WERI-Rb-1 (cell line): ENCODE measurements around the gene APLNR.

Experiments used
- DNase-seq: peaks from one replicate; pipeline ENCODE4 v3.0.0-alpha.2; 2020
- H3K27ac ChIP-seq: fragments of 250-450 bp; sonication (Bioruptor Pico); 2 replicates; pipeline ENCODE4 v1.5.1; 2020; ENCODE audit warnings: mild to moderate bottlenecking, moderate library complexity
- H3K27me3 ChIP-seq: fragments of 250-450 bp; sonication (Bioruptor Pico); 2 replicates; pipeline ENCODE4 v1.5.1; 2021; ENCODE audit warnings: mild to moderate bottlenecking, low read depth, moderate library complexity; ENCODE audit not compliant: insufficient read depth, severe bottlenecking
- H3K36me3 ChIP-seq: fragments of 250-450 bp; sonication (Bioruptor Pico); 2 replicates; pipeline ENCODE4 v1.5.1; 2020; ENCODE audit warnings: mild to moderate bottlenecking, moderate library complexity
- H3K4me3 ChIP-seq: 2 replicates; pipeline ENCODE4 v1.5.1; 2011; ENCODE audit warnings: low read depth, mild to moderate bottlenecking, control low read depth, low read length
- H3K9me3 ChIP-seq: fragments of 250-450 bp; sonication (Bioruptor Pico); 2 replicates; pipeline ENCODE4 v1.5.1; 2021; ENCODE audit warnings: mild to moderate bottlenecking, moderate library complexity; ENCODE audit not compliant: severe bottlenecking
- TF ChIP-seq, protein P1 (sequence below): IDR thresholded peaks from 2 replicates; pipeline ENCODE4 v1.5.1; 2011; ENCODE audit warnings: low read depth, mild to moderate bottlenecking, control low read depth, inconsistent platforms, low read length

The APLNR gene

DNA sequence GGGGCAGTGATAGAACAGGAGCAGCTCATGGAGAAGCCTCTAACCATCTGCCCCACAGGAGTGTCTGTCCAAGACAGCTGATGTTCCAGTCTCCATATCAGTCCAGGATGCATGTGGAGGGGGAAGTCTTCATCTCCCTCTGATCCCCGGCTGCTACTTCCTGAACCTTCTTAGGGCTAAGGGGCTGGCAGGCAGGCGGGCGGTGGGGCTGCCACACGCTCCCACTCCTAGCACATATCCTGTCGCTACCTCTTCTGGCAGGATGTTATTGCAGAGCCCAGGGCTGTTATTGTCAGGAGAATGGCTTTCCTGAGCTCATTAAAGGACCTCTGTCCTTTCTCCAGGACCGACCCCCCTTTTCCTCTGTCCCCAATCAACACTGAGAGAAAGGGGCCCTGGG lies 29.9 kb downstream of the APLNR start:
- TF ChIP-seq, protein P1, sequence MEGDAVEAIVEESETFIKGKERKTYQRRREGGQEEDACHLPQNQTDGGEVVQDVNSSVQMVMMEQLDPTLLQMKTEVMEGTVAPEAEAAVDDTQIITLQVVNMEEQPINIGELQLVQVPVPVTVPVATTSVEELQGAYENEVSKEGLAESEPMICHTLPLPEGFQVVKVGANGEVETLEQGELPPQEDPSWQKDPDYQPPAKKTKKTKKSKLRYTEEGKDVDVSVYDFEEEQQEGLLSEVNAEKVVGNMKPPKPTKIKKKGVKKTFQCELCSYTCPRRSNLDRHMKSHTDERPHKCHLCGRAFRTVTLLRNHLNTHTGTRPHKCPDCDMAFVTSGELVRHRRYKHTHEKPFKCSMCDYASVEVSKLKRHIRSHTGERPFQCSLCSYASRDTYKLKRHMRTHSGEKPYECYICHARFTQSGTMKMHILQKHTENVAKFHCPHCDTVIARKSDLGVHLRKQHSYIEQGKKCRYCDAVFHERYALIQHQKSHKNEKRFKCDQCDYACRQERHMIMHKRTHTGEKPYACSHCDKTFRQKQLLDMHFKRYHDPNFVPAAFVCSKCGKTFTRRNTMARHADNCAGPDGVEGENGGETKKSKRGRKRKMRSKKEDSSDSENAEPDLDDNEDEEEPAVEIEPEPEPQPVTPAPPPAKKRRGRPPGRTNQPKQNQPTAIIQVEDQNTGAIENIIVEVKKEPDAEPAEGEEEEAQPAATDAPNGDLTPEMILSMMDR: no peak
- no peak for DNase-seq

DNA sequence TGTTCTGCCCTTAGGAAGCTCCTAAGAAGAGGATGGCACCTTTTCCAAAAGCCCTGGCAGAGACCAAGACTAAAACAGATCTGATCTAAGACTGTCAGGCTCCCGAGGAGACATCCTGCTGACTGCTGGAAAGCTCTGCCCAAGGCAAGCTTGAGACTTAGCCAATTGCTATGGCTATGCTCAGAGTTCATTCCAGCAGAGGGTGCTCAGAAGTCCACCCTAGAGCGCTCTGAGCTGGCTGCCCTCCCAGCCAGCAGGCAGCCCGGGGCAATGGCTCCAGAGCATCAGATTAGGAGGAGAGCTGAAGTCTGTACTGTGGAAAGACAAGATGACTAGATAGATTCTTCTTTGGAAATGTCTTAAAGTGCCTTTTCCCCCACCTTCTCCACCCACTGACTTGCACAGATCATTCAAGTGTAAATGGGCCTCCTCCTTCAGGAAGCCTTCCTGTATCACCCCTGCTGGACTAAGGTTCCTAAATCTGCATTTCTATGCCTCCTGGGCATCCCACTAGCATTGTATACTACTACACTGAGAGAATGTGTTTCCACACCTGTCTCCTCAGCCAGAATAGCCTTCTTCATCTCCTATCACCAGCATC lies 31.9 kb downstream of the APLNR start:
- Histone ChIP-seq H3K27me3 (no peaks in the 10 kb centered on the region), H3K27ac (no peak overlapping the region)
- TF ChIP-seq, protein P1: no peak

More for the DNA sequence above, 29.9 kb downstream of the APLNR start:
- Histone ChIP-seq H3K9me3 (peaks cover 2% of the 10 kb centered on the region), H3K27me3 (no peaks in the 10 kb centered on the region), H3K27ac (no peak overlapping the region), H3K4me3 (no peak overlapping the region), H3K36me3 (no peaks in the 10 kb centered on the region)

DNA sequence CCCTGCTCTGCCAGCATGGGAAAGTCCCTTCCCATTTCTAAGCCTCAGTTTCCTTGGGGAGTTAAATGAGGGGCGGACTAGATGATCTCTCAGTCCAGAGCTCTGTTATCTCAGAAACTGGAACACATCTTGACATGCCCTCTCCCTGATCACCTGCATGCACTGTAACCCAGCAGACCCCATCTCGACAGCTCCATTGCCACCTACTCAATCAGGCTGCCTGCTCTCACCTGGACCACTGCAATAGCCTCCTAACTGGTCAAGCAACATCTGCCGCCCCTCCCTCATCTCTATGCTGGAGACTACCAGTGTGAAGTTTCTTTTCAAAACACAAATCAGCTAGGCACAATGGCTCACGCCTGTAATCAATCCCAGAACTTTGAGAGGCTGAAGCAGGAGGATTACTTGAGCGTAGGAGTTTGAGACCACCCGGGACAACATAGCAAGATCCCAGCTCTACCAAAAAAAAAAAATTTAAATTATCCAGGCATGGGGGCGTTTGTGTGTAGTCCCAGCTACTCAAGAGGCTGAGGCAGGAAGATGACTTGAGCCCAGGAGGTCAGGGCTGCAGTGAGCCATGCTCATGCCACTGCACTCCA lies 33.1 kb downstream of the APLNR start:
- H3K27ac ChIP-seq: no peak overlapping the region
- H3K9me3 ChIP-seq: peaks cover 2% of the 10 kb centered on the region
- H3K4me3 ChIP-seq: no peak overlapping the region
- H3K36me3 ChIP-seq: no peaks in the 10 kb centered on the region
- no peaks in the 10 kb centered on the region for H3K27me3 ChIP-seq
- no peak for DNase-seq
- TF ChIP-seq, protein P1: no peak

More for the DNA sequence above, 31.9 kb downstream of the APLNR start:
- no peaks in the 10 kb centered on the region for H3K36me3 ChIP-seq
- H3K9me3 ChIP-seq: peaks cover 2% of the 10 kb centered on the region
- H3K4me3 ChIP-seq: no peak overlapping the region
- DNase-seq: peak; percentile 20

DNA sequence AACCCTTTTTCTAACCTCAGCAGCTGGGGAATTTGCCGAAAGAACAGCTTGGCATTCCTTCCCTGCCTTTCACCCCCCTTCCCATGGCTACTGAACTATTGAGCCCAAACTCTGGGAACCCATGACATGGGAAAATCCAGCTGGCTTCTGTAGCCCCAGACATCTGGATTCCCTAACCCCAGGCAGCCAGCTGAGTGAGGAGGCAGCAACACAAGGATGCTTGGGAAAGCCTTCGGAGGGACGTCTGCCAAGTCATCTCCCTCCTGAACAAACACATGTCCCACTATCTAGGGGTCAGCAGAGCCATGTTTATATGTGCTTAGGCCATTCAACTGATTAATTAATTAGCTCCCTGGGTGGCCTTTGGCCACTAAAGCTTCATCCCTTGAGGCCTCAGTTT lies 33.7 kb downstream of the APLNR start:
- Histone ChIP-seq H3K27me3 (no peaks in the 10 kb centered on the region), H3K36me3 (no peaks in the 10 kb centered on the region), H3K27ac (no peak overlapping the region), H3K4me3 (no peak overlapping the region), H3K9me3 (peaks cover under 1% of the 10 kb centered on the region)
- DNase-seq: no peak
- TF ChIP-seq, protein P1: no peak

DNA sequence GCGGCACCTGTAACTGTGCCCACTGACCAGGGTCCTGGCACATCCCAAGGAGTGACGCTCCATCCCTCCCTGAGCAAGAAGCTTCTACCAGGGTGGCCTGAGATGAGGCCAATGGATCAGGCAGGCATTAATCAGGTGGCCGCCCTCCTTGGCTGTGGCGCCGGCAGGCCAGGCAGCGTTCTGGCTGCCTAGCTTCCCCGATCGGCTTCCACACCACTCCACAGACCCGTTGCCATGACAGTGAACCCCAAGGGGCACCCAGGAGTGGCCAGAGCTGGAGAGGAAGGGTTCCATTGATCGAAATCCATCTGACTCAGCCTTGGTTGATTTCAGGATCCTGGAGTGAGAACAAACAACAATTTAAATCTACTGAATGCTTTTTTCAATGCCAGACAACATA lies 34.8 kb downstream of the APLNR start:
- no peaks in the 10 kb centered on the region for H3K36me3 ChIP-seq
- H3K27me3 ChIP-seq: no peaks in the 10 kb centered on the region
- H3K27ac ChIP-seq: no peak overlapping the region
- no peak for DNase-seq
- TF ChIP-seq, protein P1: no peak
- H3K9me3 ChIP-seq: no peaks in the 10 kb centered on the region
- H3K4me3 ChIP-seq: no peak overlapping the region

DNA sequence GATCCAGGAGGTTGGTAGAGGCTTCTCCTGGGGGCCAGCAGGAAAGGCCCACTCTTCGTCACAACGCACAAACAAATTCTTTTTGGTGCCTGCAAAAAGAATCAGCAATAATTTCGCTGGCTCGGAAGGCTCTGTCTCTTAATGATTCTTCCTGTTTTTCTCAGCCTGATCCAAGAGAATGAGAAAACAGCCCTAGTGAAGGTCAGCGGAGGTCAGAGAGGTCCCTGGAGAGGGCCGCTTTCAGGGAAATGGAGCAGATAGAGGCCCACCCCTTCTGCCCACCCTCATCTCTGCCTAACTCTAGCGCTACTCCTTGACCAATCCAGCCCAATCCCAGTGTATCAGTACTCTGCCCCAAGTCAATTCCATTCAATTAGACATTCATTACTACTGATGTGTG lies 36.1 kb downstream of the APLNR start:
- no peaks in the 10 kb centered on the region for H3K27me3 ChIP-seq
- no peak overlapping the region for H3K27ac ChIP-seq
- H3K9me3 ChIP-seq: no peaks in the 10 kb centered on the region
- H3K4me3 ChIP-seq: no peak overlapping the region
- DNase-seq: no peak
- no peaks in the 10 kb centered on the region for H3K36me3 ChIP-seq
- TF ChIP-seq, protein P1: no peak
